ENCODE measurements around the gene RPS3A. TPM values are rescaled to one million over a fixed set of nuclear protein-coding genes. Genes with fewer than 3 reads are reported as not detected.
"Not testable (repeated sequence)": the region's sequence is repeated elsewhere in the genome, so short reads cannot be mapped to it uniquely, and the experiment has no call there.

RPS3A gene
- total and polyA plus RNA-seq, 12 donors = 1,018 to 2,884 (median 1,601) TPM

DNA sequence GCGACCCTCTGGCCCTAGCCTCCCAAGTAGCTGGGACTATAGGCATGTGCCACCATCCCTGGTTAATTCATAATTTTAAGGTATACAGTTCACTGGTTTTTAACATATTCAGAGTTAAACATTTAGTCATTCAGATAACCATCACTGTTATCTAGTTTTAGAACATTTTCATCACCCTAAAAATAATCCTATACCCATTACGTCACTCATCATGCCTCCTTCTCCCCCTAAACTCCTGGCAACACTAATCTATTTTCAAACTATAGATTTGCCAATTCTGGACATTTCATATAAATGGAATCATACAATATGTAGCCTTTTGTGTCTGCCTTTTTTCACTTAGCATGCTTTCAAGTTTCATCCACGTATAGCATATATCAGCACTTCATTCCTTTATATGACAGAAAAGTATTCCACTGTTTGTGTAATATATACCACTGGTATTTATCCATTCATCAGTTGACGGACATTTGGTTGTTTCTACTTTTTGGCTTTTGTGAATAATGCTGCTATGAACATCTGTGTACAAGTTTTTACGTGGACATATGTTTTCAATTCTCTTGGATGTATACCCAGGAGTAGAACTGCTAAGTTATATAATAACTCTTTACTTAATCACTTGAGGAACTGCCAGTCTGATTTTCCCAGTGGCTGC lies 32.0 kb upstream of the RPS3A start:
- Histone ChIP-seq H3K36me3 (replicated peaks in 1 of 2) (no peaks in the 10 kb centered on the region), H3K4me1 (replicated peaks in 1 of 2) (no peaks in the 10 kb centered on the region), H3K9me3 (replicated peaks in 1 of 3) (no peaks in the 10 kb centered on the region), H3K27ac (no peak overlapping the region), H3K4me3 (no peak overlapping the region), H3K27me3 (no peaks in the 10 kb centered on the region)
- no peak for DNase-seq
- TF ChIP-seq POLR2A (IDR thresholded peaks at IDR 0.05) = no peak
- TF ChIP-seq, protein P1, sequence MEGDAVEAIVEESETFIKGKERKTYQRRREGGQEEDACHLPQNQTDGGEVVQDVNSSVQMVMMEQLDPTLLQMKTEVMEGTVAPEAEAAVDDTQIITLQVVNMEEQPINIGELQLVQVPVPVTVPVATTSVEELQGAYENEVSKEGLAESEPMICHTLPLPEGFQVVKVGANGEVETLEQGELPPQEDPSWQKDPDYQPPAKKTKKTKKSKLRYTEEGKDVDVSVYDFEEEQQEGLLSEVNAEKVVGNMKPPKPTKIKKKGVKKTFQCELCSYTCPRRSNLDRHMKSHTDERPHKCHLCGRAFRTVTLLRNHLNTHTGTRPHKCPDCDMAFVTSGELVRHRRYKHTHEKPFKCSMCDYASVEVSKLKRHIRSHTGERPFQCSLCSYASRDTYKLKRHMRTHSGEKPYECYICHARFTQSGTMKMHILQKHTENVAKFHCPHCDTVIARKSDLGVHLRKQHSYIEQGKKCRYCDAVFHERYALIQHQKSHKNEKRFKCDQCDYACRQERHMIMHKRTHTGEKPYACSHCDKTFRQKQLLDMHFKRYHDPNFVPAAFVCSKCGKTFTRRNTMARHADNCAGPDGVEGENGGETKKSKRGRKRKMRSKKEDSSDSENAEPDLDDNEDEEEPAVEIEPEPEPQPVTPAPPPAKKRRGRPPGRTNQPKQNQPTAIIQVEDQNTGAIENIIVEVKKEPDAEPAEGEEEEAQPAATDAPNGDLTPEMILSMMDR (IDR thresholded peaks at IDR 0.05) = no peak
- WGBS, 4 donors = 74 to 80% (median 76%) methylated on average over 5 of the region's 5 CpGs
- intact Hi-C loops (cut with DNase I) = no loop called here

DNA sequence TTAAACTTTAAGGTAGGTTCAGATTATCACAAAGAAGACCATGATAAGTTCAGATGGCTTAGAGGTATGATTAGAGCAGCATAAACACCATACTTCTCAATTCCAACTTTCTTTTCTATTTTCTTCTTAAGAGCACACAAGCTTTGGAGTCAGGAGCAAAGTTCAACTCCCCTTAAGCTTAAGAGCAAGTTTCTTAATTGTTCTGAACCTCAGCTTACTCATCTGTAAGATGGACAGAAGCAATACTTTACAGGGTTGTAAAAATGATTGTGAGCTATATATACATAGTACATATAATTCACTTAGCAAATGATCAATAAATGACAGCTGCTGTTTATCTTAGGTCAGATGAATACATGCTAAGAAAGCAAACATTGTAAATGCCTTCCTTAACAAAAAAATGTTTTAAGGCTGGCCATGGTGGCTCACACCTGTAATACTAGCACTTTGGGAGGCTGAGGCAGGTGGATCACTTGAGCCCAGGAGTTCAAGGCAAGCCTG lies 25.0 kb upstream of the RPS3A start:
- no peaks in the 10 kb centered on the region for H3K4me1 ChIP-seq (replicated peaks in 1 of 2)
- H3K4me3 ChIP-seq = no peak overlapping the region
- no peak overlapping the region for H3K27ac ChIP-seq
- no peaks in the 10 kb centered on the region for H3K36me3 ChIP-seq (replicated peaks in 1 of 2)
- no peaks in the 10 kb centered on the region for H3K9me3 ChIP-seq (replicated peaks in 1 of 3)
- TF ChIP-seq, protein P1 (IDR thresholded peaks at IDR 0.05) = no peak
- TF ChIP-seq POLR2A (IDR thresholded peaks at IDR 0.05) = no peak
- intact Hi-C loops (cut with DNase I) = no loop called here
- no peak for DNase-seq
- no peaks in the 10 kb centered on the region for H3K27me3 ChIP-seq

DNA sequence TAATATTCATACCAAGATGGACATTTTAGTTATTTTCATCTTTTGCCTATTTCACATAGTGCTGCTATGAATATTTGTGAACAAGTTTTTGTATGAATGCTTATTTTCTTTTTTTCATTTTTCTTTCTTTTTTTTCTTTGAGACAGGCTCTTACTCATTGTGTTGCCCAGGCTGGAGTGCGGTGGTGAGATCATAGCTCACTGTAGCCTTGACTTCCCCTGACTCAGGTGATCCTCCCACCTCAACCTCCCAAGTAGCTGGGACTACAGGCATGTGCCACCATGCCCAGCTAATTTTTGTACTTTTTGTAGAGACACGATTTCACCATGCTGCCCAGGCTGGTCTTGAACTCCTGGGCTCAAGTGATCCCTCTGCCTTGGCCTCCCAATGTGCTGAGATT lies 21.4 kb upstream of the RPS3A start:
- intact Hi-C loops (cut with DNase I) = not testable (repeated sequence)
- WGBS, 4 donors = 55 to 71% (median 61%) methylated on average over 2 of the region's 2 CpGs
- peak in 1 of 7 donors; percentile 12 for DNase-seq

DNA sequence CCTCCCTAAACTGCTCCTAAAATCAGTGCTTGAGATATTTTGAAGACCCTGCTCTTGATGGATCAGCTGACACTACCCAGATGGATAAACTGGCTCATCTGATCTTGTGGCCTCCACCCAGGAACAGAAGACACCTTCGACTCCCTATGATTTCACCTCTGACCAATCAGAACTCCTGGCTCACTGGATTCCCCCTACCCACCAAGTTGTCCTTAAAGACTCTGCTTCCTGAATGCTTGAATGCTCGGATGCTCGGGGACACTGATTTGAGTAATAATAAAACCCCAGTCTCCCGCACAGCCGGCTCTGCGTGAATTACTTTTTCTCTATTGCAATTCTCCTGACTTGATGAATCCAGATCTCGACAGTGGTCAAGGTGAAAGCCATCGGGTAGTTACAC lies 12.0 kb upstream of the RPS3A start:
- Histone ChIP-seq H3K27me3 (no peaks in the 10 kb centered on the region), H3K4me3 (no peak overlapping the region), H3K9me3 (replicated peaks in 1 of 3) (no peaks in the 10 kb centered on the region), H3K27ac (no peak overlapping the region), H3K4me1 (replicated peaks in 1 of 2) (no peaks in the 10 kb centered on the region), H3K36me3 (replicated peaks in 1 of 2) (no peaks in the 10 kb centered on the region)
- DNase-seq = no peak
- 76 to 82% (median 80%) methylated on average over 8 of the region's 8 CpGs for WGBS, 4 donors
- TF ChIP-seq, protein P1 (IDR thresholded peaks at IDR 0.05) = no peak
- intact Hi-C loops (cut with DNase I) = no loop called here

More for the DNA sequence above, 21.4 kb upstream of the RPS3A start:
- H3K4me1 ChIP-seq (replicated peaks in 1 of 2); H3K27me3 ChIP-seq; H3K36me3 ChIP-seq (replicated peaks in 1 of 2); H3K9me3 ChIP-seq (replicated peaks in 1 of 3); H3K27ac ChIP-seq; H3K4me3 ChIP-seq: not testable (repeated sequence)

DNA sequence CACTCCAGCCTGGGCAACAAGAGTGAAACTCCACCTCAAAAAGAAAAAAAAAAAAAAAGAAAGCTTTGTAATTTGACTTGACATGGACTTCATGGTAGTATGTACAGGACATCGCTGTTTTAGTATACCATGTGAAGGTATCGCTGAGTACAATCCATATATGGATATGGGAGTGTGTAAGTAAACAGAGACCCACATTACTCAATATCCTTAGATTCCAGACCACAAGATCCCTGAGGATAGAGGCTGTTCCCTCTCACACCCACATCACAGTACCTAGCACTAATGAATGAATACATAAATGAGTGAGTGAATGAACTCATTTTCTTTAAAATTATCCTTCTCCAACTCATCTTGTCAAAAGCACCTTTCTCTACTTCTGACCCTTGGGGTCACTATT lies 8.4 kb upstream of the RPS3A start:
- no peaks in the 10 kb centered on the region for H3K4me1 ChIP-seq (replicated peaks in 1 of 2)
- WGBS, 4 donors = 90 to 98% (median 96%) methylated on average over 2 of the region's 2 CpGs
- no peaks in the 10 kb centered on the region for H3K36me3 ChIP-seq (replicated peaks in 1 of 2)
- no peak overlapping the region for H3K4me3 ChIP-seq
- H3K27me3 ChIP-seq = no peaks in the 10 kb centered on the region
- no peak overlapping the region for H3K27ac ChIP-seq
- intact Hi-C loops (cut with DNase I) = no loop called here
- TF ChIP-seq POLR2A (IDR thresholded peaks at IDR 0.05) = no peak
- TF ChIP-seq, protein P1 (IDR thresholded peaks at IDR 0.05) = no peak
- DNase-seq = no peak
- H3K9me3 ChIP-seq (replicated peaks in 1 of 3) = no peaks in the 10 kb centered on the region
